H1 (cell line): ENCODE results near the gene GSG1L. TPM values are rescaled to one million over a fixed set of nuclear protein-coding genes. Genes with fewer than 3 reads are reported as not detected.

Experiments
- CTCF ChIA-PET: fragments of 300-600 bp; sonication (Branson Sonifier 250); formaldehyde crosslinking; loops from one replicate; lab custom pipeline; 2021; ENCODE audit not compliant: partially characterized antibody; lab: Charles Lee
- POLR2A ChIA-PET: fragments of 300-600 bp; sonication (Branson Sonifier 250); formaldehyde crosslinking; loops from one replicate; lab custom pipeline; 2021; ENCODE audit warnings: inconsistent platforms; ENCODE audit not compliant: partially characterized antibody; lab: Charles Lee
- DNase-seq, 2 experiments: peaks; one replicate each; pipeline versions ENCODE4 v3.0.0 to v3.0.0-alpha.2; 2010 to 2022; ENCODE audit warnings: low spot score in 2 of 2, low read depth in 1 of 2, mixed read lengths in 1 of 2
- FAIRE-seq: peaks from 2 replicates; lab custom pipeline; 2011; peaks lifted over from hg19 to GRCh38; lab: Jason Lieb, UNC
- H2AFZ ChIP-seq: 2 replicates; pipeline ENCODE4 v1.8.1; 2012; ENCODE audit warnings: low read length, inconsistent platforms
- H2AK5ac ChIP-seq: 2 replicates; pipeline ENCODE4 v1.6.1; 2013; ENCODE audit warnings: low read depth, low read length
- H2BK120ac ChIP-seq: replicated peaks from 2 replicates; pipeline ENCODE3; 2013; ENCODE audit warnings: low read depth, low read length, inconsistent platforms
- H2BK12ac ChIP-seq: 2 replicates; pipeline ENCODE4 v1.6.1; 2013; ENCODE audit warnings: low read depth, low read length
- H2BK15ac ChIP-seq: 2 replicates; pipeline ENCODE4 v1.6.1; 2013; ENCODE audit warnings: low read length
- H2BK20ac ChIP-seq: 2 replicates; pipeline ENCODE4 v1.6.1; 2013; ENCODE audit warnings: low read length
- H2BK5ac ChIP-seq: 2 replicates; pipeline ENCODE4 v1.6.1; 2013; ENCODE audit warnings: low read depth, low read length
- H3K14ac ChIP-seq: 2 replicates; pipeline ENCODE4 v1.6.1; 2013; ENCODE audit warnings: inconsistent platforms; ENCODE audit not compliant: insufficient read length
- H3K18ac ChIP-seq: 2 replicates; pipeline ENCODE4 v1.6.1; 2013; ENCODE audit warnings: low read length; ENCODE audit errors: extremely low read depth
- H3K23ac ChIP-seq: 2 replicates; pipeline ENCODE4 v1.6.1; 2013; ENCODE audit warnings: inconsistent platforms; ENCODE audit not compliant: insufficient read length
- H3K23me2 ChIP-seq: 2 replicates; pipeline ENCODE4 v1.6.1; 2013; ENCODE audit warnings: low read depth, low read length
- H3K27ac ChIP-seq: 2 replicates; pipeline ENCODE4 v1.6.1; 2011; ENCODE audit warnings: low read depth, low read length, inconsistent platforms
- H3K27me3 ChIP-seq, 4 experiments: replicated peaks in 1 of 4; 1 replicate in 1 of 4; 2 replicates in 3 of 4; pipeline versions ENCODE4 v1.6.1 to v1.8.1; 2011 to 2013; ENCODE audit warnings: low read length in 3 of 4, mild to moderate bottlenecking in 3 of 4, inconsistent platforms in 2 of 4, mixed read lengths in 2 of 4, moderate library complexity in 1 of 4; ENCODE audit not compliant: control insufficient read depth in 3 of 4, insufficient read depth in 3 of 4; ENCODE audit errors: extremely low read depth in 1 of 4
- H3K36me3 ChIP-seq, 4 experiments: 2 replicates each; pipeline versions ENCODE4 v1.6.1 to v1.8.1; 2011 to 2013; ENCODE audit warnings: mild to moderate bottlenecking in 4 of 4, low read length in 3 of 4, moderate library complexity in 2 of 4, control low read depth in 1 of 4, inconsistent platforms in 1 of 4; ENCODE audit not compliant: insufficient read depth in 4 of 4, control insufficient read depth in 2 of 4
- H3K4ac ChIP-seq: replicated peaks from 2 replicates; pipeline ENCODE3; 2013; ENCODE audit warnings: low read length, low read depth, mixed read lengths, inconsistent platforms; ENCODE audit not compliant: insufficient read length
- H3K4me1 ChIP-seq, 4 experiments: replicated peaks in 1 of 4; 1 replicate in 1 of 4; 2 replicates in 3 of 4; pipeline versions ENCODE4 v1.6.1 to v1.8.1; 2011 to 2013; ENCODE audit warnings: low read length in 3 of 4, inconsistent platforms in 2 of 4, mixed read lengths in 1 of 4; ENCODE audit not compliant: insufficient read depth in 4 of 4, control insufficient read depth in 3 of 4
- H3K4me2 ChIP-seq, 2 experiments: 2 replicates each; pipeline versions ENCODE4 v1.6.1 to v1.8.1; 2011 to 2013; ENCODE audit warnings: low read depth in 2 of 2, low read length in 2 of 2, control low read depth in 1 of 2, inconsistent platforms in 1 of 2, mild to moderate bottlenecking in 1 of 2; ENCODE audit not compliant: insufficient read depth in 1 of 2
- H3K4me3 ChIP-seq, 4 experiments: fragments of 200-600, 300-600 bp in 1 of 4; sonication (generic), shearing (Covaris generic), sonication (Bioruptor Twin) in 1 of 4; 2 replicates each; pipeline versions ENCODE4 v1.5.1 to v1.8.1; 2011 to 2016; ENCODE audit warnings: low read length in 4 of 4, low read depth in 3 of 4, control low read depth in 2 of 4, inconsistent platforms in 2 of 4, mild to moderate bottlenecking in 2 of 4, mixed read lengths in 1 of 4, moderate library complexity in 1 of 4; ENCODE audit not compliant: insufficient read depth in 2 of 4; ENCODE audit errors: extremely low read depth in 1 of 4
- H3K56ac ChIP-seq: replicated peaks from 2 replicates; pipeline ENCODE3; 2013; ENCODE audit warnings: low read depth, mild to moderate bottlenecking, mixed read lengths, low read length, inconsistent platforms; ENCODE audit not compliant: insufficient read length
- H3K79me1 ChIP-seq: 2 replicates; pipeline ENCODE4 v1.6.1; 2013; ENCODE audit warnings: low read depth, low read length, control low read depth
- H3K79me2 ChIP-seq, 2 experiments: 2 replicates each; pipeline versions ENCODE4 v1.6.1 to v1.8.1; 2012 to 2013; ENCODE audit warnings: low read length in 2 of 2, mild to moderate bottlenecking in 2 of 2, inconsistent platforms in 1 of 2; ENCODE audit not compliant: insufficient read depth in 2 of 2, control insufficient read depth in 1 of 2
- H3K9ac ChIP-seq, 4 experiments: replicated peaks in 1 of 4; 1 replicate in 1 of 4; 2 replicates in 3 of 4; pipeline versions ENCODE4 v1.6.1 to v1.8.1; 2011 to 2013; ENCODE audit warnings: low read depth in 3 of 4, low read length in 3 of 4, control low read depth in 2 of 4, mild to moderate bottlenecking in 2 of 4, moderate library complexity in 2 of 4, inconsistent platforms in 1 of 4; ENCODE audit errors: extremely low read depth in 1 of 4
- H3K9me3 ChIP-seq, 2 experiments: 2 replicates each; pipeline versions ENCODE4 v1.6.1 to v1.8.1; 2012 to 2013; ENCODE audit warnings: mild to moderate bottlenecking in 2 of 2, moderate library complexity in 2 of 2, control low read depth in 1 of 2, inconsistent platforms in 1 of 2, low read depth in 1 of 2, low read length in 1 of 2, mixed read lengths in 1 of 2; ENCODE audit not compliant: insufficient read depth in 2 of 2
- H4K20me1 ChIP-seq, 2 experiments: replicated peaks in 1 of 2; 2 replicates each; pipeline versions ENCODE3 to v1.8.1; 2011 to 2013; ENCODE audit warnings: inconsistent platforms in 2 of 2, low read length in 2 of 2, mild to moderate bottlenecking in 1 of 2; ENCODE audit not compliant: insufficient read depth in 2 of 2, control insufficient read depth in 1 of 2
- H4K5ac ChIP-seq: 2 replicates; pipeline ENCODE4 v1.6.1; 2013; ENCODE audit warnings: low read length, low read depth, mixed read lengths, inconsistent platforms; ENCODE audit not compliant: insufficient read length
- H4K8ac ChIP-seq: 2 replicates; pipeline ENCODE4 v1.8.0; 2013; ENCODE audit warnings: mild to moderate bottlenecking, moderate library complexity, low read length, inconsistent platforms; ENCODE audit not compliant: insufficient read depth; ENCODE audit errors: extremely low read depth
- H4K91ac ChIP-seq: replicated peaks from 2 replicates; pipeline ENCODE3; 2013; ENCODE audit warnings: low read length, mixed read lengths, inconsistent platforms; ENCODE audit not compliant: insufficient read length
- EGR1 ChIP-seq: IDR thresholded peaks from 2 replicates; pipeline ENCODE4 v1.6.1; 2011; ENCODE audit warnings: low read depth, low read length, borderline replicate concordance
- GTF2F1 ChIP-seq: IDR thresholded peaks from 2 replicates; pipeline ENCODE4 v1.6.1; 2012; ENCODE audit warnings: low read depth, low read length, improper control_type of control experiment, borderline replicate concordance
- HDAC2 ChIP-seq, 2 experiments: fragments of 300-600 bp in 1 of 2; sonication (generic) in 1 of 2; IDR thresholded peaks; 2 replicates each; pipeline ENCODE4 v1.6.1; 2011 to 2012; ENCODE audit warnings: low read depth in 2 of 2, low read length in 2 of 2, mild to moderate bottlenecking in 2 of 2, moderate library complexity in 2 of 2, borderline replicate concordance in 1 of 2, inconsistent platforms in 1 of 2
- MAFK ChIP-seq: IDR thresholded peaks from 2 replicates; pipeline ENCODE4 v1.6.1; 2012; ENCODE audit warnings: low read depth, mild to moderate bottlenecking, improper control_type of control experiment, low read length
- POLR2A ChIP-seq, 2 experiments: IDR thresholded peaks; 1 replicate in 1 of 2; 2 replicates in 1 of 2; pipeline ENCODE4 v1.6.1; 2011; ENCODE audit warnings: low read depth in 2 of 2, low read length in 2 of 2, mild to moderate bottlenecking in 2 of 2; ENCODE audit errors: control extremely low read depth in 1 of 2
- RNF2 ChIP-seq: fragments of 200-900, 300-1000 bp; sonication (generic); IDR thresholded peaks from 2 replicates; pipeline ENCODE4 v1.7.1; 2016; ENCODE audit warnings: borderline replicate concordance, low read depth, mild to moderate bottlenecking, antibody characterized with exemption, low read length; ENCODE audit not compliant: poor library complexity, severe bottlenecking; ENCODE audit errors: missing control alignments
- SIRT6 ChIP-seq: IDR thresholded peaks from one replicate; pipeline ENCODE4 v1.7.1; 2012; ENCODE audit warnings: low read length, inconsistent platforms
- SP2 ChIP-seq: IDR thresholded peaks from 2 replicates; pipeline ENCODE4 v1.6.1; 2012; ENCODE audit warnings: mild to moderate bottlenecking, low read length, inconsistent platforms
- YY1 ChIP-seq: IDR thresholded peaks from 2 replicates; pipeline ENCODE4 v1.6.1; 2011; ENCODE audit warnings: low read depth, mild to moderate bottlenecking, low read length
- WGBS, 2 experiments: shearing (Covaris generic) in 1 of 2; methylation state at CpG; one replicate each; pipeline versions ENCODE4 v1.1.6 to v1.1.7; 2013 to 2015; ENCODE audit warnings: low lambda C conversion rate in 2 of 2, mixed read lengths in 2 of 2, inconsistent platforms in 1 of 2, low coverage in 1 of 2, missing lambda C conversion rate in 1 of 2; ENCODE audit not compliant: insufficient replicate concordance in 2 of 2, insufficient coverage in 1 of 2, insufficient read length in 1 of 2; ENCODE audit errors: extremely low coverage in 1 of 2, missing lambda C conversion rate in 1 of 2; 5-methylcytosine and 5-hydroxymethylcytosine counted together
- polyA plus RNA-seq, 7 experiments: library from polyadenylated mRNA; depleted of rRNA in 3 of 7; stranded (reverse) in 5 of 7; unstranded in 2 of 7; fragments of >200 nt in 5 of 7; fragments of 200-250 nt in 2 of 7; gene quantifications; 1 replicate in 5 of 7; 2 replicates in 1 of 7; 4 replicates in 1 of 7; pipeline versions ENCODE4 v1.2.1 to v1.2.3, GENCODE V29; 2011 to 2013; ENCODE audit warnings: missing spikeins in 2 of 7, mixed read lengths in 2 of 7
- total RNA-seq: library from RNA; stranded (reverse); fragmentation: NEBNext Ultra II Directional; extraction: Animal tissue kit (Norgen Biotek cat#: 25700); gene quantifications from 2 replicates; pipeline ENCODE4 v1.2.1, GENCODE V29; 2021
- TF ChIP-seq, protein P1 (sequence below): IDR thresholded peaks from 2 replicates; pipeline ENCODE4 v1.6.1; 2011; ENCODE audit warnings: low read depth, mild to moderate bottlenecking, low read length; ENCODE audit not compliant: insufficient read depth

The GSG1L gene
- total and polyA plus RNA-seq, 2 of the 8 experiments (the other 6 are each of a cell fraction or from before 2014, with no cell fraction given) = 0.71 to 1.1 TPM

DNA sequence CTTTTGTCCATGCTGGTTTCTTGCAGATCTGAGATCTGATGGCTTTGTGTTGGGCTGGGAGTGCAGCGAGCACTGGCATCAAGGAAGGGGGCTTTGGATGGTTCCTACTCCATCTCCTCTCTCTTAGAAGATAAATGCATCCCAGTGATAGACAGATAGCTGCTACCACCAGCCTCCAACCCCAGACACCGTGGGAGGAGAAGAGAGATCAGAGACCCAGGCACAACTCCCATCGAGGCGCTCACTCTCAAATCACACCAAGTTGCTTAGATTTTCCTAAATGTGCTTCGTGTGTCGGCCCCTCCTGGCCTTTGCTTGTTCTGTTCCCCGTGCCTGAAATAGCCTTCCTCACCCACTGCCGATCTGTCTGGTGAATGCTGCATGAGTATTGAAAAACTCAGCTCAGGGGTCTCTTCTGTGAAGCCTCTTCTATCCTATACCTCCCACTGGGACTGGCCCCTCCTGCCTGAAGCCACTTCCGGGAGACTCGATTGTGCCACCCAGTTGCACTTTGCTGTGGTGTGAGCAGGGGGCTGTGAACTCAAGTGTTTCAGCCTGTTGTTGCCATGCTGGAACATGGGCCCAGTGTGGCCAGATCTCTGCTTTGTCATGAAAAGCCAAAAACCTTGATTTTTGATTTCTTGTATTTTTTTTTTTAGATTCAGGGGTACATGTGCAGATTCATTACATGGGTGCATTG, 242.7 kb downstream of the GSG1L start:
- Histone ChIP-seq H3K79me1 (no peaks in the 10 kb centered on the region), H2AK5ac (no peak overlapping the region), H4K20me1 (no peaks in the 10 kb centered on the region), H4K91ac (no peak overlapping the region), H3K9me3 (no peaks in the 10 kb centered on the region), H3K4me2 (no peak overlapping the region), H3K56ac (no peak overlapping the region), H4K8ac (no peak overlapping the region), H3K4ac (no peak overlapping the region), H2BK5ac (no peak overlapping the region), H3K79me2 (no peaks in the 10 kb centered on the region), H3K36me3 (no peaks in the 10 kb centered on the region), H2BK120ac (no peak overlapping the region), H3K23ac (no peak overlapping the region), H2BK20ac (no peak overlapping the region), H2AFZ (no peak overlapping the region), H3K18ac (no peak overlapping the region), H3K9ac (no peak overlapping the region), H4K5ac (no peak overlapping the region), H2BK12ac (no peak overlapping the region), H3K23me2 (no peaks in the 10 kb centered on the region; the same call in 1 of the 2 replicates), H3K4me1 (no peaks in the 10 kb centered on the region; a peak in 1 of 7 replicates), H2BK15ac (no peak overlapping the region), H3K27me3 (no peaks in the 10 kb centered on the region), H3K14ac (no peak overlapping the region), H3K4me3 (no peak overlapping the region), H3K27ac (no peak overlapping the region)
- ChIA-PET CTCF (interaction anchor here (0.8 to 2.0 kb wide), 5 partner anchors 14 to 131 kb away, joined by 3 to 7 read pairs (median 4); no protein-coding TSS in a partner anchor), POLR2A (interaction anchor here (0.6 kb wide), 1 partner anchor 121 kb away, joined by 3 read pairs; no protein-coding TSS in a partner anchor)
- no peak for FAIRE-seq
- DNase-seq = no peak
- 99% methylated on average over 10 of the region's 10 CpGs; no CpG with 5 or more reads in 1 of the 2 experiments for WGBS, 2 experiments
- TF ChIP-seq RNF2 (no peak), SIRT6 (no peak), EGR1 (no peak), SP2 (no peak), YY1 (no peak), POLR2A (IDR thresholded peaks at IDR 0.05; ENCODE audit: control extremely low read depth in 1 of 2, low read depth in 2 of 2, low read length in 2 of 2) (no peak), GTF2F1 (no peak), HDAC2 (IDR thresholded peaks at IDR 0.05; ENCODE audit: borderline replicate concordance in 1 of 2, low read depth in 2 of 2, low read length in 2 of 2) (no peak), MAFK (no peak)
- TF ChIP-seq, protein P1, sequence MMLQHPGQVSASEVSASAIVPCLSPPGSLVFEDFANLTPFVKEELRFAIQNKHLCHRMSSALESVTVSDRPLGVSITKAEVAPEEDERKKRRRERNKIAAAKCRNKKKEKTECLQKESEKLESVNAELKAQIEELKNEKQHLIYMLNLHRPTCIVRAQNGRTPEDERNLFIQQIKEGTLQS = no peak
